Cardiac fibroblast (primary cell): ENCODE results near the gene USP34.

Experiments used
- DNase-seq, 2 donors: peaks; one replicate each; pipeline versions ENCODE4 v3.0.0 to v3.0.0-alpha.2; 2010; ENCODE audit warnings: low read depth in 2 of 2
- H3K4me3 ChIP-seq, 2 donors: replicated peaks in 1 of 2; 1 replicate in 1 of 2; 2 replicates in 1 of 2; pipeline ENCODE4 v1.5.1; 2011; ENCODE audit warnings: low read depth in 2 of 2, low read length in 2 of 2, mild to moderate bottlenecking in 2 of 2, moderate library complexity in 1 of 2
- TF ChIP-seq, protein P1 (sequence below): IDR thresholded peaks from one replicate; pipeline ENCODE4 v1.5.1; 2011; ENCODE audit warnings: low read depth, mild to moderate bottlenecking, low read length, inconsistent platforms

The USP34 gene

DNA sequence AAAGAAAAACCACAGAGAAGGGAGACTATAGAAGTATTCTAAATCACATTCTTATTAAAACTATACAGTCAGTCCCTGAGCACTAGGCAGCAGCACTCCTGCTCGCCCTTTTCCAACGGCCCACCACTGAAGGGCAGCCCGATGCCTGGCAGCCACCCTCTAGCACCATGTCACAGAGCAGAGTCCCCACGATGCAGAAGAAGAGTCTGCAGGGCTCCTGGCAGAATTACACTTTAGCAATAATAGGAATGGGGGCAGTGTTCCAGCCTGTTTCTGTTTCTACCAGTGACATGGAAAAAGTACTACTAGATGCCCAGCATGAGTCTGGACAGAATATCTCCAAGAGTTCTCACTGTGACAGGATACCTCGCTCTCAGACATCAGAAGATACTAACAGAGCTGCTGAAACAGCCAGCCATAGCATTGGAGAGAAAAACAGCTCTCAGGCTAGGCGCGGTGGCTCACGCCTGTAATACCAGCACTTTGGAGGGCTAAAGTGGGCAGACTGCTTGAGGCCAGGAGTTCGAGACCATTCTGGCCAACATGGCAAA, 221.3 kb downstream of the USP34 start:
- TF ChIP-seq, protein P1, sequence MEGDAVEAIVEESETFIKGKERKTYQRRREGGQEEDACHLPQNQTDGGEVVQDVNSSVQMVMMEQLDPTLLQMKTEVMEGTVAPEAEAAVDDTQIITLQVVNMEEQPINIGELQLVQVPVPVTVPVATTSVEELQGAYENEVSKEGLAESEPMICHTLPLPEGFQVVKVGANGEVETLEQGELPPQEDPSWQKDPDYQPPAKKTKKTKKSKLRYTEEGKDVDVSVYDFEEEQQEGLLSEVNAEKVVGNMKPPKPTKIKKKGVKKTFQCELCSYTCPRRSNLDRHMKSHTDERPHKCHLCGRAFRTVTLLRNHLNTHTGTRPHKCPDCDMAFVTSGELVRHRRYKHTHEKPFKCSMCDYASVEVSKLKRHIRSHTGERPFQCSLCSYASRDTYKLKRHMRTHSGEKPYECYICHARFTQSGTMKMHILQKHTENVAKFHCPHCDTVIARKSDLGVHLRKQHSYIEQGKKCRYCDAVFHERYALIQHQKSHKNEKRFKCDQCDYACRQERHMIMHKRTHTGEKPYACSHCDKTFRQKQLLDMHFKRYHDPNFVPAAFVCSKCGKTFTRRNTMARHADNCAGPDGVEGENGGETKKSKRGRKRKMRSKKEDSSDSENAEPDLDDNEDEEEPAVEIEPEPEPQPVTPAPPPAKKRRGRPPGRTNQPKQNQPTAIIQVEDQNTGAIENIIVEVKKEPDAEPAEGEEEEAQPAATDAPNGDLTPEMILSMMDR: no peak
- H3K4me3 ChIP-seq: no peak overlapping the region
- DNase-seq: no peak

DNA sequence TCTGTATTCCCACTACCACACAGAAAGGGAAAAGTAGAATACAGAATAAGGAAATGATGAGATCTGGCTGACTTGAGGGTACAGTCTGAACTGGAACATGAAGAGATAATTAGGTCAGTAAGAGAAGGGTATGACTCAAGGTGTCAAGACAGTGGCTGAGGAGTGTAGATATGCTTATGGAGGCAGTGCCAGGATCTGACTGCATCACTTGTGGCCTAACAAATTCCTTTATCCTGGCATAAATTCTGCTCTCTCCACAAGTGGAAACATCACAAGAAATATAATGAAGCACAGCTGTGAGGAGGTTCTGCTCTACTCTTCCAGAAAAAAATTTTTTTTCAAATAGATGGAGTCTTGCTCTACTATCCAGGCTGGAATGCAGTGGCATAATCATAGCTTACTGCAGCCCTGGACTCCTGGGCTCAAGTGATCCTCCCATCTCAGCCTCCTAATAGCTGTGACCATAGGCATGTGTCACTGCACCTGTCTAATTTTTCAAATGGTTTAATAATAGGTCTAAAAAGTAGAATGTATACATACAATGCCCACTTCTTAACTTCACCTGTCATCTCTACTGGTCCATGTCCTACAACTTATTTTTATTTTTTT, 223.6 kb downstream of the USP34 start:
- peak; percentile 65 to 79 for DNase-seq
- H3K4me3 ChIP-seq: no peak overlapping the region
- TF ChIP-seq, protein P1: no peak

DNA sequence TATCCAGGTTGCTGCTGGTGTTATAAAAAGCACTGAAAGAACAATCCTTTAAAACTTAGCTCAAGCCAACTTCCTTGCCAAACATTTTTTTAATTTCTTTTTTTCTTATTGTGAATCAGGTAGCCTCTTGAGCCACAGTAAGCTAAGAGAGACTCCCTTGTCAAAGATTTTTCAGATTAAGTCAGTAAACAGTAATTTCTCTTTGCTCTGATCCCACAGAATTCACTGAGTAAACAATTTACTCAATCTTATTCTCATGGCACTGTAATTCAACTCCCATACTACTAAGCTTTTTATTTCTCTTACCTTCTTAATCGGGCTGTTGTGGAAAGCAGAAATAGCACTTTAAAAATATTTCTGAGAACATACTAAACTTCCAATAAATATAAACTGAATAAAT, 226.2 kb downstream of the USP34 start:
- TF ChIP-seq, protein P1: no peak
- H3K4me3 ChIP-seq: no peak overlapping the region
- no peak for DNase-seq

DNA sequence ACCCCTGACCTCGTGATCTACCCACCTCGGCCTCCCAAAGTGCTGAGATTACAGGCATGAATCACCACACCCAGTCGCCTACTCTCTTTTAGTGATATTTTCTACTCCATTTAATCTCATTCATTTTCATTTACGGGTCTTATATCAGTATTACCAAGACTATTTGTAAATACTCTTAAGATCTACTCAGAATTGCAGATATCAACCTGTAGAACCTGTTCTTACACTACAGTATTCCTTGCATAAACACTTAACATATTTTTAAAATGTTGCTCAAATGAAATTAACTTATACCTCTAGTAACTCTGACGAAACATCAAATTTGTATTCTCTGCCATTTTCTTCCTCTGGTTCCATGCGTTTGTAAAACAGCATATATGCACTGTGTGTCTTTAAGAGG, 229.6 kb downstream of the USP34 start:
- no peak for DNase-seq
- TF ChIP-seq, protein P1: no peak
- no peak overlapping the region for H3K4me3 ChIP-seq

DNA sequence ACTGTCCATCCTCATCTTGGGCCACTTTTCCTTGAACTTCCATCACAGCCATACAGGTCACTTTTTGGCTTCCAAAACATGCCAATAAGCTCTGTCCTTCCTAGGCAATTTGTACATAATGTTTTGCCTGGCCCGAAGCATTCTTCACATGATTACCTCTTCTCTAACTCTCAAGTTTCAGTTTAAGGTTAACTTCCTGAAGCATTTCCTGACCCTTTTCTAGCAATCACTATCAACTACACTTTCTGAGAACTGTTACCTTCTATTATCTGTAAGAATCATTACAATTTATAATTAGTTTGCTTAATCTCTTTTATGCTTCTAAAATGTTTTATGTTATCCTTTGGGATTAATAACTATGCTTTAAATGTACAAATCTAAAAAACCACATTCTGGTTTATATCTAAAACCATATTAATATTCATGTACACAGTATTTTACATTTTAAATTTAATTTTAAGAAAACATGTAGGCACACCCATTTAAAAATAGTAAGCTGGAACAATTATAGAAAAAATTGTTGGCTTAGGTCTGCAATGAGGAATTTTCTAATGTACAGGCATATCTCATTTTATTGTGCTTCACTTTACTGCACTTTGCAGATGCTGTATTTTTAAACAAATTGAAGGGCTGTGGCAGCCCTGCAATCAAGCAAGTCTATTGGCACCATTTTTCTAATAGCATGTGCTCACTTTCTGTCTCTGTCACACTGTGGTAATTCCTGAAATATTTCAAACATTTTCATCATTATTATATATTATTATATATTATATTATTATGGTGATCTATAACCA, 232.5 kb downstream of the USP34 start:
- TF ChIP-seq, protein P1: no peak
- no peak overlapping the region for H3K4me3 ChIP-seq
- no peak for DNase-seq

DNA sequence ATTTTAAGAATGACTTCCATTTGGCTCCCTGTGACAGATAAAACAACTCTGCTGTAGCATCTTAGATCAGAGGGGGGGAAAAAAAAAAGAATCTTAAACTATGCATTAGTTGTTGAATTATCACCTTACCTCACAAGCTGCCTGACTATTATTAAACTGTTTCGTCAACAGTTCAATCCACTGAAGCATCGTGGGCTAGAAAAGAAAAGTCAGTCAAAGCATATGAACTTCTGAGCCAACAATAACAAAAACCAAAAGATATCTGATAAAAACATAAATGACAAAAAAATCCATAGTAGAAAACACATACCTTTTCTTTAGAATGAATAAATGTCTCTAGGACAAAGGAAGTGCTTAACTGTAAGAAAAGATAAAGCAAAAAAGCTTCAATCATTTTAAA, 235.2 kb downstream of the USP34 start:
- H3K4me3 ChIP-seq: no peak overlapping the region
- TF ChIP-seq, protein P1: no peak
- DNase-seq: no peak
